ENCODE data around the gene ADAMTS12. TPM values are rescaled to one million over a fixed set of nuclear protein-coding genes. Genes with fewer than 3 reads are reported as not detected.

Gene ADAMTS12
- total RNA-seq: 13.1 to 32.9 TPM (median 32.9 TPM) in 3 replicates
- long read RNA-seq, full-length matches to known transcripts: 4 of 10 reads
- long read RNA-seq, partial matches to known transcripts: 0 of 10 reads
- long read RNA-seq, other reads (novel, unspliced or antisense): 6 of 10 reads

- TF ChIP-seq, protein P1, sequence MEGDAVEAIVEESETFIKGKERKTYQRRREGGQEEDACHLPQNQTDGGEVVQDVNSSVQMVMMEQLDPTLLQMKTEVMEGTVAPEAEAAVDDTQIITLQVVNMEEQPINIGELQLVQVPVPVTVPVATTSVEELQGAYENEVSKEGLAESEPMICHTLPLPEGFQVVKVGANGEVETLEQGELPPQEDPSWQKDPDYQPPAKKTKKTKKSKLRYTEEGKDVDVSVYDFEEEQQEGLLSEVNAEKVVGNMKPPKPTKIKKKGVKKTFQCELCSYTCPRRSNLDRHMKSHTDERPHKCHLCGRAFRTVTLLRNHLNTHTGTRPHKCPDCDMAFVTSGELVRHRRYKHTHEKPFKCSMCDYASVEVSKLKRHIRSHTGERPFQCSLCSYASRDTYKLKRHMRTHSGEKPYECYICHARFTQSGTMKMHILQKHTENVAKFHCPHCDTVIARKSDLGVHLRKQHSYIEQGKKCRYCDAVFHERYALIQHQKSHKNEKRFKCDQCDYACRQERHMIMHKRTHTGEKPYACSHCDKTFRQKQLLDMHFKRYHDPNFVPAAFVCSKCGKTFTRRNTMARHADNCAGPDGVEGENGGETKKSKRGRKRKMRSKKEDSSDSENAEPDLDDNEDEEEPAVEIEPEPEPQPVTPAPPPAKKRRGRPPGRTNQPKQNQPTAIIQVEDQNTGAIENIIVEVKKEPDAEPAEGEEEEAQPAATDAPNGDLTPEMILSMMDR (IDR thresholded peaks at IDR 0.05): no peak
- Mint-ChIP-seq H3K27ac (ENCODE audit: unreplicated experiment) (peak within 1 kb of the TSS; percentile 84), H3K4me1 (ENCODE audit: low read depth) (peaks cover 68% of the 10 kb centered on the region)
Observed at GRCh38 chr5:33891788-33892619, at the start of gene ADAMTS12. ADAMTS12 (minus strand) TSS chr5:33891990; CDS start chr5:33891856, 134 bp downstream.

GRCh38 chr5:33941090-33941489 lies 49.3 kb upstream of the ADAMTS12 start:
- TF ChIP-seq, protein P1 (IDR thresholded peaks at IDR 0.05): no peak
- H3K36me3 Mint-ChIP-seq (ENCODE audit: low read depth): no peaks in the 10 kb centered on the region
- H3K27me3 Mint-ChIP-seq (ENCODE audit: low read depth): peaks cover 26% of the 10 kb centered on the region
- no peak overlapping the region for H3K27ac Mint-ChIP-seq (ENCODE audit: unreplicated experiment)
- H3K4me1 Mint-ChIP-seq (ENCODE audit: low read depth): peaks cover under 1% of the 10 kb centered on the region
- no peaks in the 10 kb centered on the region for H3K9me3 Mint-ChIP-seq (ENCODE audit: low read depth)
- no peak for DNase-seq (ENCODE audit: low spot score)
- no peak overlapping the region for H3K4me3 Mint-ChIP-seq (ENCODE audit: unreplicated experiment)

More at GRCh38 chr5:33891788-33892619, at the start of gene ADAMTS12:
- no peaks in the 10 kb centered on the region for H3K9me3 Mint-ChIP-seq (ENCODE audit: low read depth)
- H3K4me3 Mint-ChIP-seq (ENCODE audit: unreplicated experiment): peak within 1 kb of the TSS; percentile 77
- no peaks in the 10 kb centered on the region for H3K27me3 Mint-ChIP-seq (ENCODE audit: low read depth)
- no peak for DNase-seq (ENCODE audit: low spot score)
- no peaks in the 10 kb centered on the region for H3K36me3 Mint-ChIP-seq (ENCODE audit: low read depth)

DNA sequence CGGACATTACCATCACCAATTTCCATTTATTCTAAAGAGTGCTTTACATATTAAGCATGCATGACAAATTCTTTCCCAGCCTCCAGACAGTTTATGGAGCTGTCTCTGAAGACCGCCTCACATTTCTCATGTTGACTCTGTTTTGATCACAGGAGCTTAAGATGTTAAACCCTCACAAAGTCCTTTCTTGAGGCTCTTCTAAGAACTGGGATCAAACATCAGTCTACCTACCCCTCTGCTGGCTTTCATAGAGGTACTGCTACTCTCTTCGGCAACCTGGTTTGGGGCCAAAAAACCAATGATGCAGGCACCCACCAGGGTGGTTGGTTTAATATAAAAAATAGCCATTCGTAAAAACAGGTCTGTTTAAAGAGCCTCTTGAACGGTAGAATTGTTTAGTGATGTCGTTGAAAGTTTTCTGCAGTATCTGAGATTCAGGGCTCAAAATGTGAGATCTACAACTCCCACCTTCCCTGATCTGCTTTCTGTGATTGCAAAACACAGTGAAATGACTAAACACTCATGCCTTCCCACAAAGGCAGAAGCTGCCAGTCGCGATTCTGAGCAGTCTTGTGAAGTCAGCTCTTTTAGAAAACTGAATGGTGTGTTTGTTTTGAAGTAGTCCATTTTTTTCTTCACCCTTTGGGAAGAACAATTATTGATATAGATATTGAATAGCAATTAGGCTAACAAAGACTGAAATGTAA lies 47.9 kb upstream of the ADAMTS12 start:
- Mint-ChIP-seq H3K27ac (ENCODE audit: unreplicated experiment) (no peak overlapping the region), H3K27me3 (ENCODE audit: low read depth) (peaks cover 26% of the 10 kb centered on the region), H3K4me3 (ENCODE audit: unreplicated experiment) (no peak overlapping the region), H3K4me1 (ENCODE audit: low read depth) (peaks cover 5% of the 10 kb centered on the region), H3K36me3 (ENCODE audit: low read depth) (no peaks in the 10 kb centered on the region), H3K9me3 (ENCODE audit: low read depth) (no peaks in the 10 kb centered on the region)
- TF ChIP-seq, protein P1 (IDR thresholded peaks at IDR 0.05): no peak
- DNase-seq (ENCODE audit: low spot score): no peak

DNA sequence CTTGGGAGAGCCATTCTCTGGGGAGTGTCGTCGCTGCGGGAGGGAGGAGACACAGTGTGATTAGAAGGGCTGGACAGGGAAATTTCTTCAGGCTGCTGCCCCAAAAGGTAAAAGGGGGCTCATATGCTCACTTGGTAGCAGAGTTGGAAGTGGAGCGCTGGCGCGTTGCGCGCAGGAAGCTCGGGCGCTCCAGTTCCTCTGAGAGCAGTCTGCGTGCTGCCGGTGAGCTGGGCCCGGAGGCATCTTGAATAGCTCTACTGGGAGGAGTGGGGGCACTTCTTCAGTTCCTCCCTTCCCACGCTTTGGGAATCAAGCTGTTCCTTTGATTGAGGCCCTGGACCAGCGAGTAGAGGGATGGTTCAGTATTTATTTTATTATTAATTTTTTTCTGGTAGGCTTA lies 47.1 kb upstream of the ADAMTS12 start:
- Mint-ChIP-seq H3K4me1 (ENCODE audit: low read depth) (peaks cover 5% of the 10 kb centered on the region), H3K4me3 (ENCODE audit: unreplicated experiment) (no peak overlapping the region), H3K27ac (ENCODE audit: unreplicated experiment) (no peak overlapping the region), H3K36me3 (ENCODE audit: low read depth) (no peaks in the 10 kb centered on the region), H3K27me3 (ENCODE audit: low read depth) (peaks cover 26% of the 10 kb centered on the region), H3K9me3 (ENCODE audit: low read depth) (no peaks in the 10 kb centered on the region)
- no peak for DNase-seq (ENCODE audit: low spot score)
- TF ChIP-seq, protein P1 (IDR thresholded peaks at IDR 0.05): no peak

DNA sequence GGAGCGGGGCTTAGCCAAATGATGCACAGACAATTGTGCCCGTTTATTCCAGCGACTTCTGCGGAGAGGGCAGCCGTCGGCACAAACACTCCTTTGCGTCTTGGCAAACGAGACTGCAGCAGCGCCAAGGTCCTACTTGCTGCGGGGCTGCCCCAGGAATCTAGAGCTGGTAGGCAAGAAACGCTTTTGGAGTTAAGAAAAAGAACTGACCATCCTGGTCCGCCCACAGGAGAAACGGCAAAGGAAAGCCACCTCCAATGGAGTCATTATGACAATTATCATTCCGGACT lies 46.7 kb upstream of the ADAMTS12 start:
- H3K36me3 Mint-ChIP-seq (ENCODE audit: low read depth): no peaks in the 10 kb centered on the region
- H3K27me3 Mint-ChIP-seq (ENCODE audit: low read depth): peaks cover 26% of the 10 kb centered on the region
- peaks cover 5% of the 10 kb centered on the region for H3K4me1 Mint-ChIP-seq (ENCODE audit: low read depth)
- no peak for DNase-seq (ENCODE audit: low spot score)
- no peak overlapping the region for H3K4me3 Mint-ChIP-seq (ENCODE audit: unreplicated experiment)
- H3K9me3 Mint-ChIP-seq (ENCODE audit: low read depth): no peaks in the 10 kb centered on the region
- TF ChIP-seq, protein P1 (IDR thresholded peaks at IDR 0.05): no peak
- no peak overlapping the region for H3K27ac Mint-ChIP-seq (ENCODE audit: unreplicated experiment)

Data from chondrocyte (in vitro differentiated cells).